ENCODE results near the gene ZNF219. TPM values are rescaled to one million over a fixed set of nuclear protein-coding genes. Genes with fewer than 3 reads are reported as not detected.
A peak's percentile ranks its signal among the peaks of the same experiment; 100 is the strongest.

The ZNF219 gene
- total RNA-seq, 1 experiment from 2014 or later, result 149 TPM

GRCh38 chr14:21099596-21099985 lies 1.1 kb upstream of the ZNF219 start:
- no peak for TF ChIP-seq NR1H2 (CRISPR knock-in tag; IDR thresholded peaks at IDR 0.05)
- no peak for TF ChIP-seq TP53 (CRISPR knock-in tag; IDR thresholded peaks at IDR 0.05)
- TF ChIP-seq ARID4B (CRISPR knock-in tag; IDR thresholded peaks at IDR 0.05; ENCODE audit: borderline replicate concordance), result no peak
- Mint-ChIP-seq H3K27me3 (ENCODE audit: low read depth) (no peaks in the 10 kb centered on the region), H3K4me3 (peak overlapping the region; percentile 90), H3K4me1 (peaks cover 70% of the 10 kb centered on the region), H3K9me3 (no peaks in the 10 kb centered on the region), H3K36me3 (no peaks in the 10 kb centered on the region), H3K27ac (peak overlapping the region; percentile 97)
- ATAC-seq (no peak), DNase-seq (ENCODE audit: low spot score) (no peak)
- CTCF ChIA-PET, result interaction anchor here (1.0 to 7.8 kb wide), 4 partner anchors 9 to 85 kb away, joined by 3 to 120 read pairs (median 58); no protein-coding TSS in a partner anchor
- POLR2A ChIA-PET, result no interaction called here

- no peaks in the 10 kb centered on the region for H3K9me3 Mint-ChIP-seq
- CTCF ChIA-PET, result interaction anchor here (1.0 to 7.8 kb wide), 9 partner anchors 9 to 128 kb away, joined by 3 to 142 read pairs (median 13); partner anchors contain the start of gene ARHGEF40
- POLR2A ChIA-PET, result interaction anchor here (1.1 kb wide), 1 partner anchor 75 kb away, joined by 3 read pairs; no protein-coding TSS in a partner anchor
- H3K27me3 Mint-ChIP-seq (ENCODE audit: low read depth), result no peaks in the 10 kb centered on the region
- H3K36me3 Mint-ChIP-seq, result no peaks in the 10 kb centered on the region
- TF ChIP-seq FOXJ3 (CRISPR knock-in tag; IDR thresholded peaks at IDR 0.05; ENCODE audit: borderline replicate concordance), result no peak
- no peak for DNase-seq (ENCODE audit: low spot score)
- no peak for ATAC-seq
- H3K4me1 Mint-ChIP-seq, result peaks cover 69% of the 10 kb centered on the region
- H3K27ac Mint-ChIP-seq, result peak overlapping the region; percentile 97
- H3K4me3 Mint-ChIP-seq, result peak overlapping the region; percentile 90
These were observed 589 bp upstream of the ZNF219 start for GRCh38 chr14:21098892-21099595.

- no peaks in the 10 kb centered on the region for H3K9me3 Mint-ChIP-seq
- no peak for ATAC-seq
These were observed 799 bp downstream of the ZNF219 start for GRCh38 chr14:21097636-21098075.

More at GRCh38 chr14:21097636-21098075, 799 bp downstream of the ZNF219 start:
- peak overlapping the region; percentile 90 for H3K27ac Mint-ChIP-seq
- peak; percentile 62 for DNase-seq (ENCODE audit: low spot score)
- TF ChIP-seq PRDM15 (CRISPR knock-in tag; IDR thresholded peaks at IDR 0.05) (no peak), E2F1 (CRISPR knock-in tag; IDR thresholded peaks at IDR 0.05) (no peak), ARID4B (CRISPR knock-in tag; IDR thresholded peaks at IDR 0.05; ENCODE audit: borderline replicate concordance) (no peak)
- no peaks in the 10 kb centered on the region for H3K27me3 Mint-ChIP-seq (ENCODE audit: low read depth)
- peaks cover 11% of the 10 kb centered on the region for H3K36me3 Mint-ChIP-seq
- CTCF ChIA-PET, result interaction anchor here (0.7 to 7.5 kb wide), 8 partner anchors 7 to 127 kb away, joined by 3 to 321 read pairs (median 10); partner anchors contain the start of genes ARHGEF40 and TMEM253
- peak overlapping the region; percentile 90 for H3K4me3 Mint-ChIP-seq
- POLR2A ChIA-PET, result interaction anchor here (1.0 to 7.0 kb wide), 4 partner anchors 13 to 73 kb away, joined by 3 to 74 read pairs (median 6); partner anchors contain the start of gene ARHGEF40
- peaks cover 78% of the 10 kb centered on the region for H3K4me1 Mint-ChIP-seq

Measured in WTC11 (cell line).